NOMO-1 treated with DMSO at 0.1 percent for 48 hours (cell line): Measurements from ENCODE around the gene KCNRG.
"Not testable (repeated sequence)": the region's sequence is repeated elsewhere in the genome, so short reads cannot be mapped to it uniquely, and the experiment has no call there.

ENCODE experiments used
- DNase-seq: peaks from one replicate; lab custom pipeline; 2025; ENCODE audit not compliant: unreplicated experiment; lab: John Stamatoyannopoulos, UW

Gene KCNRG, protein sequence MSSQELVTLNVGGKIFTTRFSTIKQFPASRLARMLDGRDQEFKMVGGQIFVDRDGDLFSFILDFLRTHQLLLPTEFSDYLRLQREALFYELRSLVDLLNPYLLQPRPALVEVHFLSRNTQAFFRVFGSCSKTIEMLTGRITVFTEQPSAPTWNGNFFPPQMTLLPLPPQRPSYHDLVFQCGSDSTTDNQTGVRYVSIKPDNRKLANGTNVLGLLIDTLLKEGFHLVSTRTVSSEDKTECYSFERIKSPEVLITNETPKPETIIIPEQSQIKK

DNA sequence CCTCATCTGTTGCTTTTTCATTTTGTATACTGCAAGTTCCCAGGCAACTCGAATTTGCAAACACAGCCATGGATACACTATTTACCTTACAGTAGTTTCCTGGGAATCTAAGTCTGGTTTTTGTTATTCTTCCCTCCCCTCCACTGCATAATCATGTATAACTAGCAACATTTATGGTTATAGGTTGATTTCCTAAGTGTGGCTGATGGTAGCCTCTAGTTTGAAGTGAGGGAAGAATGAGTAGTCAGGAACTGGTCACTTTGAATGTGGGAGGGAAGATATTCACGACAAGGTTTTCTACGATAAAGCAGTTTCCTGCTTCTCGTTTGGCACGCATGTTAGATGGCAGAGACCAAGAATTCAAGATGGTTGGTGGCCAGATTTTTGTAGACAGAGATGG lies at the start of gene KCNRG:
Gene KCNRG, plus strand, starts transcription at position 187 of the 400 bp plus-strand sequence. Its CDS starts 50 bp downstream, at position 237.
- DNase-seq = no peak

DNA sequence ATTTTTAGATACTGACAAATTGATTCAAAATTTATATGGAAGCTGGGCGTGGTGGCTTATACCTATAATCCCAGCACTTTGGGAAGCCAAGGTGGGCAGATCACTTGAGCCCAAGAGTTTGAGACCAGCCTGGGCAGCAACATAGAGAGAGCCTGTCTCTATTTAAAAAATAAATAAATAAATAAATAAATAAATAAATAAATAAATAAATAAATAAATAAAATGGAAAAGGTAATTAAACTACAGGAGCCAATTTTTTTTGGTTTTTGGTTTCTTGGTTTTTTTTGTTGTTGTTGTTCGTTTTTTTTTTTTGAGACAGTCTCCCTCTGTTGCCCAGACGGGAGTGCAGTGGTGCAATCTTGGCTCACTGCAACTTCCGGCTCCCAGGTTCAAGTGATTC lies 47.8 kb upstream of the KCNRG start:
- no peak for DNase-seq

DNA sequence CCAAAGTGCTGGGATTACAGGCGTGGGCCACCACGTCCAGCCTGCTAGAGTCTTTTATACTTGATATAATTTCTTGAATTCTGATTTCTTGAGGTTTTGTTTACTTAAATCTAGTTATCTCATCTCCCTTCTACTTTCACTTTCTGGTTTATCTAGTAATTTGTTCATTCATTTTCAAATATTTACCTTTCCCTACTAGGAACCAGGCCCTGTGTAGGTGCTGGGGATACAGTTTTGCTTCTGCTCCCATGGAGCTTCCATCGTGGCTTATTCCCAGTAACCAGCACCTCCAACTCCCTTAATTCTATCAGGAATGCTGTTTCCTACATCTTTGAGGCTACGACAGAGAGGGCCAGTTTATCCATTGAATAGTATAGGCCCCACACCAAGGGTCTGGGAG lies 42.5 kb upstream of the KCNRG start:
- DNase-seq = no peak

DNA sequence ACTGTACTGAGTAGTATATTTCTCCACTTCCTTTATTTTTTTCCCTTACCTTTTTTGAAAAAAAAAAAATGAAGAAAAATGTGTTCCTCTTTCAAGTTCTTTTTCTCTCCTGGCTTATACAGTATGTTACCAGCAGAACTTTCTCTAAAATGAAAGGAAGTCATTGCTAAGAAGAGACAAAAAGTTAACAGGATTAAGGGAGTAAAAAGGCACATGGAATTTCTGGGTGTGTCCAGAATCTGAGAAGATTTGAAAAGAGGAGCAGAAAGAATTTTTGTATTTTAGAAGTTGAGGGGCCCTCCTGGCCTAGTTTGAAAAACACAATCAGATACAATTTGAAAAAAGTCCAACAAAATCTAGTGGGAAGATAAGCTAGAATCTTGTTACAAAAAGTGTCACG lies 39.4 kb upstream of the KCNRG start:
- DNase-seq = no peak

DNA sequence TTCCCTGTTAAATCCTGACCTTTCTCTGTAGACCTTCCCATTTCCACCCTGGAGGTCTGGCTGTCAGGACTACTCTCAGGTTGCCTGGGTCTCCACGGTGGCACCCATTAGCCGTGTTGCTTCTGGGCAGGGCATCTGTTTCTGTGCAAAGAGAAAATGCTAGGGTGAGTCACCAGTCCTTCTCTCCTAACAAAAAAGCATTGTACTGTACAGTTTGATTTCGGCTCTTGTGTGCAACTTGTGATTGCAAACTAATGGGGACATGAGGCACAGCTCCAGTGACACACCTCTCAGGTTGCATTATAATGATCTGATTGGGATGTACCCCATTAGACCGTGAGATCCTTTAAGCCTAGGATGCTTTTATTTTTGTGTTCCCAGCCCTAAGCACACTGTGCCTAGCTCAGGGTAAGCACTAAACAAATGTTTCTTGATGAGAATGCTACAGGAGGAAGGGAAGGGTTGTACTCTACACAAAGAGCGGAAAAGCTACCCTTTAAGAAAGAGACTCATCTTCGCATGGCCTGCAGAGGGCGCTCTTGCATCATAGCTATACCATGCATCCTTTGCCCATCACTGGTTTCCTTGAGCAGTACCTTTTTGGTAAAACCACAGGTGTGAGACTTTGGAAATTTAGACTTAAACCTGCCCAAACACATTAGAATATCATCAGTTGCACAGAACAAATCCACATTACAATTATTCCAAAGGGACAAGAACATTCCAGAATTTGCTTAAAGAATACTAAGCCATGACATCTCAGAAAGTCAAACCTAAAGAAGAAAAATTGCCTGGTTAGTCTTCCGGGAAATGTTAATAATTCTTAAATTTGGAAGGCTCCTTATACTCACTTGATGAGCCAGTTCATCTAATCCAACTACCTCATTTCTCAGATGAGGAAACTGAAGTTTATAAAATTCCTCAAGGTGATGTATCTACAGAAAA lies 38.7 kb upstream of the KCNRG start:
- peak; percentile 70 for DNase-seq

DNA sequence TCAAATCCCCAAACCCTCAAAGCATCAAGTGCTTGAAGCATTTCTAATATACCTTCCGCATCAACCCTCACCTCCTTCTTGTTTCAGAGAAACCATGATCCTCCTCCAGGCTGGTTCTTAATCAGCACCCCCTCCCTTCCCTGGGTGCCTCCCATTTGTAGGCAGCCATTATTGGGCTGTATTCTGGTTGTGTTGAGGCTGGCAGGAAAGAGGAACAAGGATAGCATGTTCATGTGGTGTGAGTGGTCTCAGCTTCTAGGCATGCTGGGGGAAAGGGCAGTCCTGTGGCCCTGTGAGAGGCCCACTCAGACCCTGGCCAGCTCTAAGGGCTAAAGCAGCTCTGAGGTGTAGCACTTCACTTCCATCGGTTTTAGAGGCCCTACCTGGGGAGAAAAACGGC lies 37.3 kb upstream of the KCNRG start:
- peak; percentile 25 for DNase-seq

DNA sequence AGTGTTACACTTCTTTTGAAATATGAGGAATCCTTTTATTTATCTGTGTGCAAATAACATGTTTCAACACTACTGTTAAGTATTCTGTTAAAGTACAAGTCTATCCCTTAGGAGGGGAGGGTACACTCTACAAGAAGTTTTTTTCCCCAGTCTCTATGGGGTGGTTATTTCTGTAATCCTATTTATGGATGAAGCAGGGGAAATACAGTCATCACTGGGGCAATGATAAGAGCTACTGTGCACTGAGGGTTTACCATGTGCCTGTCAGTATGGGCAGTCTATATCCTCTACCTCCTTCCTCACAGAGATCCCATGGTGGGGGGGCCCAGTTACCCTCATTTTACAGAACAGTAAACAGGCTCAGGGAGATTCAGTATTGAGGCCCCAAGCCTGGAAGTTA lies 35.0 kb upstream of the KCNRG start:
- no peak for DNase-seq

DNA sequence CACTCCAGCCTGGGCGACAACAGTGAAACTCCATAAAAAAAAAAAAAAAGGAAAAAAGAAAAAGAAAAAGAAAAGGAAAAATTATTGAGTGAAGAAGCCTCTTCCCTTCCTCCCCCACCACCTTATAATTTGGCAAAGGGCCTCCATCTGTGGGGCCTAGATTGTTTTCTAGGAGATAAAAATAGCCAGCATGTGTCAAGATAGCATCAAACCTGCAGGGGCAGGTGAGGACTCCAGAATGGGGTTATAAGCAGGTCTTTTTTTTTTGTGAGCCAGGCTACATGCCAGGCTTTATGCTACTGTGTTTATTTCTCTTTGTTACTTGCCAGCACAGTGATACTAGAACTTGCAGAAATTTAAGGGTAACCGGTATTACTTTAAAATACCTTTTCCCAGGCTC lies 30.1 kb upstream of the KCNRG start:
- no peak for DNase-seq

DNA sequence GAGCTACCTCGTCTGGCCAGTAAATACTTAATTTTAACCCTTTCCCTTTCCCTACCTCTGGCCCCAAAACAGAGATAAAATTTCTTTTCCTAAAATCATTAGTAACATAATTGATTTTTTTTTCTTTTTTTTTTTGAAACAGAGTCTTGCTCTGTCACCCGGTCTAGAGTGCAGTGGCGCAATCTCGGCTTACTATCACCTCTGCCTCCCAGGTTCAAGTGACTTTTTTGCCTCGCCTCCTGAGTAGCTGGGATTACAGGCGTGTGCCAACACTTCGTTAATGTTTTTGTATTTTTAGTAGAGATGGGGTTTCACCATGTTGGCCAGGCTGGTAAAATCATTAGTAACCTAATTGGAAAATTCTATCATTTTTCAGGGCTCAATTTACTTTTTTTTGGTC lies 28.8 kb upstream of the KCNRG start:
- DNase-seq = no peak

DNA sequence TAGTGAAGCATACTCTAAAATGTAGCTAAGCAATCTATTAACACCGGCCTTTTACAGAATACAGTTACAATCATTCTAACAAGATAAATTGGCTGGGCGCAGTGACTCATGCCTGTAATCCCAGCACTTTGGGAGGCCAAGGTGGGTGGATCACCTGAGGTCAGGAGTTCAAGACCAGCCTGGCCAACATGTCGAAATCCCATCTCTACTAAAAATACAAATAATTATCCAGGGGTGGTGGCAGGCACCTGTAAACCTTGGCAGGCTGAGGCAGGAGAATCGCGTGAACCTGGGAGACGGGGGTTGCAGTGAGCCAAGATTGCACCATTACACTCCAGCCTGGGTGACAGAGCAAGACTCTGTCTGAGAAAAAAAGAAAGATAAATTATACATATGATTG lies 24.6 kb upstream of the KCNRG start:
- not testable (repeated sequence) for DNase-seq

DNA sequence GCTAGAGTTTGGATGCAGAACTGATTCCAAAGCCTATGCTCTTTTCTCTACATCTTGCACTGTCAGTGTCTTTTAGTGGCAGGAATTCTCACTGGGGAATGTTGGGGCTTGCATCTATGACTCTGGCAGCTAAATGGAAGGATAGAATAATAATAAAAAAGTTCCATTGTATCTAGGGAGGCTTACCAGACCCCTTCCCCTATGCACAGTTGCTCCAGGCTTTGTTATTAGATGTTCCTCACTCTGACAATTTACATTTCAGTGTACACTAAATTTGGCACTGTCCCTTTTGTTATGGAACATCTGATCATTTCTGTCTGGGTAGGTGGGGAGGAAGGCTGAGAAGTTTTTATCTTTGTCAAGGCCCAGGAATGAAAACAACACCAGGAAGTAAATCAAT lies 22.1 kb upstream of the KCNRG start:
- DNase-seq = no peak

DNA sequence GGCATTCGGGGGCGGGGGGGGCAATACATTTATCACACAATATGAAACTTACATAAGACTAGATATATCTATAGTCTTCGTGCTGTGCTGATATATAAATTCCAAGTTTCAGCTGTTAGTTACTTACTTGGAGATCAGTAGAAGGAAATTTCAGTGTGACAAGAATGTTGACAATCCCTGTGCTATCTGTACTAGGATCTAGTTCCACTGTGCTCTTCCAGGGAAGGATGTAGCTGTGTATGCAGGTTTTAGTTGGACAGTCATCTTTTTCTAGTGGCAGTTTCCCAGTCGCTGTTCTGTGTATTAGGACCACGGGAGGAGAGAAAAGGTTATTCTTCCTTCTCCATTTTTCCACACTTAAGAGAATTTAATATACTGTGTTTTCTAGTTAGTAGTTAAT lies 21.6 kb upstream of the KCNRG start:
- DNase-seq = no peak

DNA sequence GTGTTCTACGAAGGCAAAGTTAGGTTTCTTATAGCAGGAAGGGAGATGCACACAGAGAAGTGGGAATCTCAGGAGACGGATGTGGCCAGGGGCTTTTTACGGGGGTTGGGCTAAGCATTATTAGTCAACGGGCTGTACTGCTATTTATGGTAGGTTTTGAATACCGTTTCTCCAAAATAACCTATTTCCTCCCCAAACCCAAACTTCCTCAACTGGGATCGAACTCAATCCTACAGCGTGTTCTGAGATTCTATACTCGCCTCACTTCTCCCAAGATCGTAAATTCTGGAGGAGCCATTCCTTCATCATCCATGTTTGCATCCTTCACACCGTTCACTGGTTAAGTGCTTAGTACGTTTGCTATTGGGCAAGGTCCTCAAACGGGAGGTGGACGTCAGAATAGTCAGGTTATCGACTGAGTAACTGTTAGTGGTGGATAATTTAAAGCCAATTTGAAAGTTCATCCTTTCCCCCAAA lies 19.6 kb upstream of the KCNRG start:
- peak; percentile 55 for DNase-seq

DNA sequence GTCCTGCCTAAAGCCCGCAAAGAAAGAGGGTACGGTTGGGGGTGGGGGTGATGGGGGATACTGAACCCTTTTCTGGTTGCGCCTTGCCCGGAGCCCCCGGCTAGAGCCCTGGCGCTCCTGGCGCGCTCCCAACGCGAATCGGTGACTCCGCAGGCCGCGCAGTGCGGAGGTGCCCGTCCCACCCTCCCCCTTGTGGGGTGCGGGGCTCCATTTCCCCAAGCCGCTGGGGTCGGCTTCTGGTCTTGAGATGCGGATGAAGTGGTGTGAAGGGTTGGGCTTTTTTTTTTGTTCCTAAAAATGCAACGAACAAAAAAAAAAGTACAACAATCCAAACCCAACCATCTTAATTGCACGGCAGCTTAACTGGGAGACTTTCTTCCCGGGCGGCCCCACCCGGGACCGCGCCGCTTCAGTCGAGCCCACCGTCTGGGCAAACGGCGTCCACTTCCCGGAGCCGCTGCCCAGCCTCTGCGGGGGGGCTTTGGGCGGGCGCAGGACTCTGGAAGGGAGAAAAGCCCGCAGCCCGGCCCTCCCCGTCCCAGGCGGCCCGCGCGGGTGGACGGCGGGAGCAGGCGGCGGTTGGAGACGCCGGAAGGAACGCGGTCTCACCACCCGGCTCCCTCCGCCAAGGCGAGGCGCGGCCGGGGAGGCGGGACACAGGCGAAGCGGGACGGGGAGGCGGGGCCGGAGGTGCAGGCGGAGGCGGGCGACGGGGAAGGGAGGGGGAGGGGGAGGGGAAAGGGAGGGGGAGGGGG lies 18.9 kb upstream of the KCNRG start:
- peak; percentile 88 for DNase-seq

DNA sequence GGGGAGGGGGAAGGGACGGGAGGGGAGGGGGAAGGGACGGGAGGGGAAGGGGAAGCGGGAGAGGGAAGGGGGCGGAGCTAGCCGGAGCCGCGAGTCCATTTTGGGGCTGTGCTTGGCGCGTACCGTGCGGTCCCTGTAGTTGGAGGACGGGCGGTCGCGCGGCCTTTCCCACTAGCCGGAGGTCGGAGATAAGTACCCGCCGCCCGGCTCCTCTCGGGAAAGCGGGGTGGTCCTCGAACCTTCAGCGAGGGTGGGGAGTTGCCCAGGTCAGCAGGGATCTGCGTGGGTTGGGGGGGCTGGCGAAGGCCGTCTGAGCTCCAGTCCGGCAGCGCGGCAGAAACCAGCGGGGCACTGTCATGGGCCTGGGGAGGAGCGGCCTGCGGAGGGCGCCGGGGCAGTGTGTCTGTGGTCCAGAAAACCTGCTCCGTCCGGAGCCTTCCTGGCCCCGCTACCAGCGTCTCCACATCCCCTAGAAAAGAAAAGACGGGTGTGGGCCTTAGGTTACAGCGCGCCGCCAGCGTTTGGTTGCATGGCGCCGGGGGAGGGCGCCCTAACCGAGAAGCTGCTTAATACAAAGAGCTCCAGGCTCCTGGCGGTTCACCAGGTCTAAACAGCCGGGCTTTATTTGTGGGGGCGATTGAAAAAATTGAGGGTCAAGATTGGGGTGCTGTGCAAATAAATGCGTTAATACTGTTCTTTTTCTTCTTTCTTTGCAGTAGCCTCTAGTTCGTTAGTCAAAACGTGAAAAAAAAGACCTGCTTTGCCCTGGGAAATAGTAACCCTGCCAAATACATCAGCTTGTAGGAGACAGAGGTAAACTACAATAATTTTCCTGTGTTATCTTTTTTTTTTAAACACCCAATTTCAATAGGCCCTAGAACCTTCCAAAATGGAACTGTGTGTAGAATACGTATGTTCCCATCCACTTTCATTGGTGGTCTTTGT lies 18.0 kb upstream of the KCNRG start, which contains the start of gene TRIM13:
Gene TRIM13, plus strand, starts transcription at position 92 of the 945 bp plus-strand sequence. CDS start 14,899 bp downstream, outside the sequence.
- peak; percentile 88 for DNase-seq

DNA sequence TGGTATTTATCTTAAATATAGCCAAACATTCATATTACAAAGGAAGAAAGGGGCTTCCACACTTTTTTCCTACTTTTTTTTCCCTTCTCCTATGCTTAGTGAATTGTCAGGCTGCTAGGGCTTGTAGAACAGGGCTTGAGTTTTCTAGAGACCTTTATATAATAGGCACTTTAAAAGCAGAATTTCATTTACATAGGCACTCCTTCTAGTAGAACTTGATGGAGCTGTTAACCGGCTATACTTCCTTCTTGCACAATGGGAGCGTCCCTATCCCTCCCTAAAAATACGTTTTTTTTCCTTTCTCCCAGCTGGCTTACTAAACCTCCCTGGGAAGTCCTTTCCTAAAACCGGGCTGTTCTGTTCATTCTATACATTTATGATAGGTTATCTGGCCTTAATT lies 17.3 kb upstream of the KCNRG start:
- DNase-seq = peak; percentile 23

DNA sequence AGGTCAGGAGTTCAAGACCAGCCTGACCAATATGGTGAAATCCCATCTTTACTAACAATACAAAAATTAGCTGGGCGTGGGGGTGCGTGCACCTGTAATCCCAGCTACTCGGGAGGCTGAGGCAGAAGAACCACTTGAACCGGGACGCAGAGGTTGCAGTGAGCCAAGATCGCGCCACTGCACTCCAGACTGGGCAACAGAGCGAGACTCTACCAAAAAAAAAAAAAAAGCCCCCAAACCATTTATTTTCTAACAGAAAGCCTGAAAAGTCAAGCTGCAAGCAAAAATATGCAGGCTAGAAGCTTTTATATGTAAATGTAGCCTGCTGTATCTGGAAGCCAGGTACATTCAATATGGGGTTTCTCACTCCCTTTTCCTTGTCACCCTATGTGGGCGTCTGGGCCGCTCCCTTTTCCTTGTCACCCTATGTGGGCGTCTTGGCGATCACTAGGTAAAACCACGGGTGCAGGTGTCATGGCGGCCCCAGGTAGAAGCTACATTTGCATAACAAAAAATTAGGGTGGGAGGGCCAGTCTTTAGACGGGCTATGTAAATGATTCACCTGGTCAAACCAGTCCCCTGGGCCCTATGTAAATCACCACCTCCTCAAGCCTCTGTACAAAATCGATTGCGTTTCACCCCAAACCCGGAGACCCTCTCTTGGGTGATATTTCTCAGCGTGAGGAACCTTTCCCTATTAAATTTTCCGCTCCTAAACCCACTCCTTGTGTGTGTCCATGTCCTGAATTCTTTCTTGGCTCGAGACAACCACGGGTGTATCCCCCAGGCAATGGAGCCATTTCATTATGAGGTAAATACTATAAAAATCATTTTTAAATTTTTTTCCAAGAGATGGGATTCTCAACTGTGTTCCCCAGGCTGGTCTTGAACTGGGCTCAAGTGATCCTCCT lies 16.3 kb upstream of the KCNRG start:
- no peak for DNase-seq

DNA sequence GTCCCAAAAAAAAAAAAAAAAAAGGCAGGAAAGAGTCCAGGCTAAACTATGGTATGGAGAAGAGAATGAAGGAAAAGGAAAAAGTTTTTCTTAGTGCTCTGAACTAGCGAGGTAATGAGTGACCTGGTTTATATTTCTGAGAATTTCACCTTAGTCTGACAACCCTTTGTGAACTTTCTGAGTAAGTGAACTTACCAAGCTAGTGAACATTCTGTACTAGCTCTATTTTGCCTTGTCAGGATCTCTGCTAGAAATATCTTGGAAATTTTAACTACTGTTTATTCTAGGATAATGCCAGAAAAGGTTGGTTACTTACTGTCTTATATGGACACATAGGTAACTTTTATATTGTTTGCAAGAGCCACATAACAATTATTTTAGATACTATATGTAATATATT lies 14.0 kb upstream of the KCNRG start:
- no peak for DNase-seq
